ENCODE measurements around the gene MALRD1. TPM values are rescaled to one million over a fixed set of nuclear protein-coding genes. Genes with fewer than 3 reads are reported as not detected.

Gene MALRD1
- total and polyA plus RNA-seq, 2 of the 8 experiments (the other 6 are each of a cell fraction or from before 2014, with no cell fraction given) = 0.32 to 0.35 TPM

DNA sequence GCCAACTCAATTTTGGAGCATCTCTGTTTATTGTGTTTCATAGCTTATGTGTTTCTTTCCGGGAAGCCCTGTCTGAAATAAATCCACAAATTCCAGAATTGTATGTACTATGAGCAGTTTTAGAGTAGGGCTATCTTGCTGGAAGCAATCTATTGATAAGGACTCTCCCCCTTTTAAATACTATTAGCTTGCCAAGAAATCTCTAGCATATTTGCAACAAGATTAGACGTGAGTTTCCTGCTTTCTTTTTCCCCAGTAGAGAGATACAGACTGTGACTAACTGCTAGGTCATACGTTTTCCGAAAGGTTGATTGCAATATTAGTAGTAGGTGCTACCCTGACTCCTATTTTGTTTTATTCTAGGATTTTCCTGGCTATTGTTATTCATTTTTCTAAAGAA lies 277.0 kb downstream of the MALRD1 start:
- Histone ChIP-seq H3K56ac (replicated peaks; ENCODE audit: insufficient read length, low read depth, low read length) (no peak overlapping the region), H2BK20ac (ENCODE audit: low read length) (no peak overlapping the region), H3K4me3 (ENCODE audit: extremely low read depth in 1 of 4, insufficient read depth in 2 of 4, low read depth in 3 of 4, low read length in 4 of 4) (no peak overlapping the region), H2AFZ (ENCODE audit: low read length) (no peak overlapping the region), H3K23ac (ENCODE audit: insufficient read length) (no peak overlapping the region), H3K27me3 (replicated peaks in 1 of 4; ENCODE audit: control insufficient read depth in 3 of 4, extremely low read depth in 1 of 4, insufficient read depth in 3 of 4, low read length in 3 of 4) (no peaks in the 10 kb centered on the region), H2BK15ac (ENCODE audit: low read length) (no peak overlapping the region), H4K5ac (ENCODE audit: insufficient read length, low read depth, low read length) (no peak overlapping the region), H3K27ac (ENCODE audit: low read depth, low read length) (no peak overlapping the region), H3K4me1 (replicated peaks in 1 of 4; ENCODE audit: control insufficient read depth in 3 of 4, insufficient read depth in 4 of 4, low read length in 3 of 4) (no peaks in the 10 kb centered on the region), H3K4me2 (ENCODE audit: insufficient read depth in 1 of 2, low read depth in 2 of 2, low read length in 2 of 2) (no peak overlapping the region), H3K36me3 (ENCODE audit: control insufficient read depth in 2 of 4, insufficient read depth in 4 of 4, low read length in 3 of 4) (no peaks in the 10 kb centered on the region), H3K9ac (replicated peaks in 1 of 4; ENCODE audit: extremely low read depth in 1 of 4, low read depth in 3 of 4, low read length in 3 of 4) (no peak overlapping the region), H3K14ac (ENCODE audit: insufficient read length) (no peak overlapping the region), H4K20me1 (replicated peaks in 1 of 2; ENCODE audit: control insufficient read depth in 1 of 2, insufficient read depth in 2 of 2, low read length in 2 of 2) (no peaks in the 10 kb centered on the region), H3K79me1 (ENCODE audit: low read depth, low read length) (no peaks in the 10 kb centered on the region), H4K91ac (replicated peaks; ENCODE audit: insufficient read length, low read length) (no peak overlapping the region), H2AK5ac (ENCODE audit: low read depth, low read length) (no peak overlapping the region), H3K23me2 (ENCODE audit: low read depth, low read length) (no peaks in the 10 kb centered on the region), H2BK120ac (replicated peaks; ENCODE audit: low read depth, low read length) (no peak overlapping the region), H2BK12ac (ENCODE audit: low read depth, low read length) (no peak overlapping the region), H3K79me2 (ENCODE audit: control insufficient read depth in 1 of 2, insufficient read depth in 2 of 2, low read length in 2 of 2) (no peaks in the 10 kb centered on the region), H3K9me3 (ENCODE audit: insufficient read depth in 2 of 2, low read depth in 1 of 2, low read length in 1 of 2) (no peaks in the 10 kb centered on the region), H3K18ac (ENCODE audit: extremely low read depth, low read length) (no peak overlapping the region), H2BK5ac (ENCODE audit: low read depth, low read length) (no peak overlapping the region), H3K4ac (replicated peaks; ENCODE audit: insufficient read length, low read depth, low read length) (no peak overlapping the region), H4K8ac (ENCODE audit: extremely low read depth, insufficient read depth, low read length) (no peak overlapping the region)
- ChIA-PET CTCF (ENCODE audit: partially characterized antibody) (interaction anchor here (0.6 kb wide), 1 partner anchor 627 kb away, joined by 3 read pairs; no protein-coding TSS in a partner anchor), POLR2A (ENCODE audit: partially characterized antibody) (no interaction called here)
- DNase-seq (ENCODE audit: low read depth in 1 of 2, low spot score in 2 of 2) (no peak), FAIRE-seq (no peak)
- WGBS, 2 experiments (ENCODE audit: extremely low coverage in 1 of 2, insufficient coverage in 1 of 2, insufficient read length in 1 of 2, insufficient replicate concordance in 2 of 2, low coverage in 1 of 2, low lambda C conversion rate in 2 of 2, missing lambda C conversion rate in 1 of 2) = 88% methylated on average over 4 of the region's 4 CpGs; no CpG with 5 or more reads in 1 of the 2 experiments
- TF ChIP-seq GTF2F1 (IDR thresholded peaks at IDR 0.05; ENCODE audit: borderline replicate concordance, low read depth, low read length) (no peak), BCL11A (IDR thresholded peaks at IDR 0.05; ENCODE audit: low read depth in 2 of 2, low read length in 2 of 2) (no peak), CBX5 (IDR thresholded peaks at IDR 0.05; ENCODE audit: low read depth, low read length) (no peak), EZH2 (IDR thresholded peaks at IDR 0.05; ENCODE audit: low read depth, low read length, severe bottlenecking) (no peak), SRF (IDR thresholded peaks at IDR 0.05; ENCODE audit: low read depth, low read length) (no peak), EP300 (IDR thresholded peaks at IDR 0.05; ENCODE audit: borderline replicate concordance in 1 of 2, low read depth in 2 of 2, low read length in 2 of 2) (no peak), CHD1 (IDR thresholded peaks at IDR 0.05; ENCODE audit: low read depth, low read length) (no peak), BRCA1 (IDR thresholded peaks at IDR 0.05; ENCODE audit: low read depth, low read length) (no peak), SP4 (IDR thresholded peaks at IDR 0.05; ENCODE audit: low read length) (no peak), KDM1A (IDR thresholded peaks at IDR 0.05; ENCODE audit: borderline replicate concordance, low read length) (no peak), KDM5A (IDR thresholded peaks at IDR 0.05; ENCODE audit: low read length) (no peak), CREB1 (IDR thresholded peaks at IDR 0.05) (no peak), TAF1 (IDR thresholded peaks at IDR 0.05; ENCODE audit: low read depth, low read length) (no peak), TCF12 (IDR thresholded peaks at IDR 0.05; ENCODE audit: low read depth, low read length) (no peak), RAD21 (IDR thresholded peaks at IDR 0.05 in 1 of 2, conservative IDR thresholded peaks at IDR 0.05 in 1 of 2; ENCODE audit: low read depth in 2 of 2, low read length in 2 of 2) (no peak)
